Subcutaneous adipose tissue (tissue), 4 donors: ENCODE measurements around the gene CUTA. TPM values are rescaled to one million over a fixed set of nuclear protein-coding genes. Genes with fewer than 3 reads are reported as not detected.

Experiments
- CTCF ChIP-seq: fragments of 450-650 bp; IDR thresholded peaks from one replicate; pipeline ENCODE4 v1.5.1; 2016; ENCODE audit warnings: low read depth, mild to moderate bottlenecking, control low read depth, antibody characterized with exemption, moderate library complexity
- total RNA-seq, 4 donors: library from RNA; depleted of rRNA; stranded (reverse); fragments of >200 nt; gene quantifications; one replicate each; pipeline ENCODE4 v1.1.0, GENCODE V29; 2016

The CUTA gene
- total RNA-seq, 4 donors from 2014 or later = 66.7 to 92.6 (median 79.6) TPM

- no peak for TF ChIP-seq CTCF
Observed at GRCh38 chr6:33443619-33444504, 26.0 kb upstream of the CUTA start.

DNA sequence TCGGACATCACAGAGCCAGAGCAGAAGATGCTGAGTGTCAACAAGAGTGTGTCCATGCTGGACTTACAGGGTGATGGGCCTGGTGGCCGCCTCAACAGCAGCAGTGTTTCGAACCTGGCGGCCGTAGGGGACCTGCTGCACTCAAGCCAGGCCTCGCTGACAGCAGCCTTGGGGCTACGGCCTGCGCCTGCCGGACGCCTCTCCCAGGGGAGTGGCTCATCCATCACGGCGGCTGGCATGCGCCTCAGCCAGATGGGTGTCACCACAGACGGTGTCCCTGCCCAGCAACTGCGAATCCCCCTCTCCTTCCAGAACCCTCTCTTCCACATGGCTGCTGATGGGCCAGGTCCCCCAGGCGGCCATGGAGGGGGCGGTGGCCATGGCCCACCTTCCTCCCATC, 25.1 kb upstream of the CUTA start:
- no peak for TF ChIP-seq CTCF

DNA sequence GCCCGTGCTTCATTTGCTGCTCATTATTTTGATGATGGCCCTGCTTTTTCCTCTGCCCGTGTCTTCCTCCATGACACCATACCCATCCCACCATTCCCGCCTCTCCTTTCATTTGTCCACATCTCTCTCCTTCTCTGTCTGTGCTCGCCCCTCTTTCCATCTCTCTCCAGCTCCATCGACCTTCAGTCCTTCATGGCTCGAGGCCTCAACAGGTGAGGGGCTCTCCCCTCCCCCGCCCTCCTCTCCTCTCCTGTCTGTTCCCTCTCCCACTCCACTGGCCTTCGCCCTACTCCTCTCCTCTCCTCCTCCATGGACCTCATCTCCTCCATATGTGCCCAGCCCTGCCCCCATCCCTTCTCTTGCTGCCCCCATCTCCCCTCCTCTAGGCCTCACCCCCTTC, 24.4 kb upstream of the CUTA start:
- TF ChIP-seq CTCF = no peak

GRCh38 chr6:33441457-33441856, 23.6 kb upstream of the CUTA start:
- TF ChIP-seq CTCF = no peak

- TF ChIP-seq CTCF = no peak
Observed at GRCh38 chr6:33440649-33441309, 22.9 kb upstream of the CUTA start.

DNA sequence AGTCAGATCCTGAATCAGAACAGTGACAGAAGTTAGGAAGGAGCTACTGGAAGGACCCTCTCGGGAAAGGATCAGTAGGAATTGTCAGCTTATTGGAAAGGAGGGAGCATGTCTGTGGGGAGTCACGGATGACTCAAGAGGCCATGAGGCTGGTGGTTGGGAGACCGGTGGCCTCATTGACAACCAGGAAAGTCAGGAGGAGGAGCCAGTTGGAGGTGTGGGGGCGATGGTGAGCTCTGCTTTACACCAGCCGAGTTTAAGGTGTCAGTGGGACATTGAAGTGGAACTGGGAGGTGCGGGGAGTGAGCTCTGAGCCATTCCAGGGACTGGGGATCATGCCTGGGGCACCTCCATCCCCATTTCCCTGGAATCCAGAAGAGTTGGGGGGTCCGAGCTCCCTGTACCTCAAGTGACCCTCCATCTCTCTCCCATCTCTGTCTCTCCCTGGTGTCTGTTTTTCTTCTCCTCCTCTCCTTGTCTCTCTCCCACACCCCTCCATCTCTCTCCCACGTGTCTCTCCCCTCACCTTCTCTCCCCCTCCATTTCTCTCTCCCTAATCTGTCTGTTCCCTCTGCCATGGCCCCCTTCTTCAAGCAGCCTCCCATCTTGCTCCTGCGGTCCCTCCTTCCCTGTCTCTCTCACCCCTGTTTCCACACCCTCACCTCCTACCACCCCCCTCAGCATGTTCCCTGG, 22.2 kb upstream of the CUTA start:
- no peak for TF ChIP-seq CTCF
